Activated CD8-positive, alpha-beta memory T cell treated with anti-CD3 and anti-CD28 coated beads, Interleukin-2, amount 50 U/mL, for 24 hours (primary cell): Measurements from ENCODE around the gene XRCC3.
"Not testable (repeated sequence)": the region's sequence is repeated elsewhere in the genome, so short reads cannot be mapped to it uniquely, and the experiment has no call there.

Experiments used
- DNase-seq: peaks from one replicate; pipeline ENCODE4 v3.0.0-alpha.2; 2020; ENCODE audit errors: extremely low read depth

The XRCC3 gene

GRCh38 chr14:103693515-103693914 lies 21.7 kb downstream of the XRCC3 start:
- DNase-seq, result no peak

DNA sequence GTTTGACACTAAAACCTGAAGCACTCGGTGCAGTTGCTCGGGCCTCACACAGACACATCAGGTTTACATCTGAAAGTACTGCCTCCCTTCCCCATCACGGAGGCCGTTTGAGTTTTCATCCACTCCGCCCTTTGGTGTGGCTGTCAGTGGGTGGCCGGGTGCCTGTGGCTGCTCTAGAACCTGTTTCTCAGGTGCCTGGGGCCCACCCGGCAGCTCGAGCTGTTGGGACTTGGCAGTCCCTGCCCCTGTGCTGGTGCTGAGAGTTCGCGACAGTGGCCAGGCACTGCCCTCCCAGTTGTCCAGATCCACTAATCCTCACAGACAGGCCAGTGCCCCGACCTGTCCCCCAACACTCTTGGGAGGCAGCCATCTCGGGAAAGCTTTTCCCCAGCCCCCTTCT lies 22.4 kb downstream of the XRCC3 start:
- no peak for DNase-seq

- no peak for DNase-seq
These were observed 23.1 kb downstream of the XRCC3 start for GRCh38 chr14:103692159-103692558.

GRCh38 chr14:103691655-103692054 lies 23.6 kb downstream of the XRCC3 start:
- not testable (repeated sequence) for DNase-seq

DNA sequence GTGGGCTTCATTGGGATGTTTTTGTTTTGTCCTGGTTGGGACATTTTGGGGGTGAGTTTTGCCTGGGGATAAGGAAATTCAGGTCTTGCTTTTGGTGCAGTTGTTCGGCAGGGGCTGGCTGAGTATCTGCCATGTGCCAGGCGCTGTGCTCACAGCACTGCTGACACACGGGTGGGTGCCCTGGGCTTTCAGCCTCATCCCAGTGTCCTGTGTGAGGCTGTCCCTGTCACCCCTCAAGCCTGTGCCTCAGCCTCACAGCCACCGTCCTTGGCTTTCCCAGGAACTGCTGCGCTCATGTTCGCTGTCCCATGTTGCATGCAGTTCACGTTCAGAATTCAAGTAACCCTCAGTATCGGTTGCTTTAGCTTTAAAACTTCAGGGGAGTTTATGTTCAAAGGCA lies 24.9 kb downstream of the XRCC3 start:
- no peak for DNase-seq

DNA sequence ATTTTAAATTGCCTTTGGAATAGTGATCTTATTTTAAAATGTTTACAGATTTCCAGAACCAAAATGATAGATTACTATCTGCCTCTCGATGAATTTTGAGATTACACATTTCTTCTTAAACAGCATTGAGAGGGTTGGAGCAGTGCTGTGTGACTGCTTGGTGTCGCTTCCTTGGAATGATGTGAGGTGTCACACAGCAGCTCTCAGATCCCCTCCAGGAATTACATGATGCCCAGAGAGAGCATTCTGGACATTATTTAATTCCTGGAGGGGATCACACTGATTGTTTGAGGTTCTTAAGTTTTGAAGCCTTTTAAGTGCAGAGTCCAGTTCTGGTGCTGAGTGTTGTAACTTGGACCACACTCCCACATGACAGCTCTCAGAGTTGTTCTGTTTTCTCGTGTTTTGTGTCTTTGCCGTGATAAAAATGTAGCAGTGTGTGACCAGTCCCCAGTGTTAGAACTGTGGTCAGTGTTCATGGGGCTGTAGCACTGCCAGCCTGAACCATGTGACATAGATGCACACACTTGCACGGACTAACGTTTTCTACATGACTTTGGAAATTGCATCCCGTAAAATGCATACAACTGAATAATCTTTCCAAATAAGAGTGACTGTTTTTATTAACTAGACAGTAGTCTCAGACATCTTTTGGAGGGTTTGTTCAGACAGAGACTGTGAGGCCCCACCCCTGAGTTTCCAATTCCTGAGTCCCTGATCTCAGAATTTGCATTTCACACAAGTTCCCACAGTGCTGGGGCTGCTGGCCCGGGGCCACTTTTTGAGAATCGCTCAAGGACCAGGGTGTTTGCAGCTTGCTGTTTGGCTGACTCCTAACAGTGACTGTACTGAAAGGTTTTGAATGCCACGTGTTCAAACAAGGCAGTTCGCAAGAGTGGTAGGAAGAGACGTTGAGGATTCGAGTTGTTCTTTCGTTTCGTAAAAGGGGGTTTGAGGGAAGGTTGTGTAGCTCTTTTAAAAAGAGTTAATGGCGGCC lies 26.0 kb downstream of the XRCC3 start:
- no peak for DNase-seq

GRCh38 chr14:103688441-103688840 lies 26.8 kb downstream of the XRCC3 start:
- DNase-seq, result no peak

DNA sequence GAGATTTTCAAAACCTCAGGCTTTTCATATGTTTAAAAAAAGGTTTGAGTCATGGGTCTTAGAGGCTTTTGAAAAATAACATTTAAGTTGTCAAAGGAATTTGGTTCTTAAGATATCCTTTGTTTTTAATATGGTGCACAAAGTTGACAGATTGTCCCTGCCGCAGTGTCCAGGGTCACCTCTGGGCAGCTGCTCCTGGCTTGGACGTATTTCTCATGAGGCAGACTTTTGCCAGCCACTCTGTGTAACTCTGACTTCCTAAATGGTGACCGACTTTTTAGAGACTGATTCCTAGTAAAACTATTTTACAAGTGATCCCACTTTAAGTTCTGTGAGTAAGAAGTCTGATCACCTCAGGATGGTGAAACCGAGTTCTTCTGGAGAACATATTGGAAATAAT lies 27.5 kb downstream of the XRCC3 start:
- no peak for DNase-seq

- no peak for DNase-seq
These were observed 28.3 kb downstream of the XRCC3 start for GRCh38 chr14:103686831-103687485.

GRCh38 chr14:103685276-103686211 lies 29.7 kb downstream of the XRCC3 start:
- no peak for DNase-seq

DNA sequence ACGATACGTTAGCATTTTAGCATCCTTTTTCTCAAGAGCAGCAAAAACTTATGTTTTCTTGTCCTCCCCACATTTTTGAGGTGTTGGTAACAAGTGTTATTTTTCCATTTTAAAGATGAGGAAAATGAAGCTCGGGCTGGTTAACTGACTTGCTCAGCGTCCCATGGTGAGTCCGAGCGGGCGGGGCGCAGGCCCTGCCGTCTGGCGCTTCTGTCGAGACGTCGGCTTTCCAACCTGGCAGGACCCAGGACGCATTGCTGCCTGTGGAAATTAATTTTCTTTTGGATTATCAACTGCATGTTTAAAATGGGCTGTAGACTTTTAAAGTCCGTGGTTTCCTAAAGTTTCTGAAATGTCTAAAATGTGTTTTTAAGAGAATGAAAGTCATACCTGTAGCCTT lies 30.4 kb downstream of the XRCC3 start:
- DNase-seq, result no peak

DNA sequence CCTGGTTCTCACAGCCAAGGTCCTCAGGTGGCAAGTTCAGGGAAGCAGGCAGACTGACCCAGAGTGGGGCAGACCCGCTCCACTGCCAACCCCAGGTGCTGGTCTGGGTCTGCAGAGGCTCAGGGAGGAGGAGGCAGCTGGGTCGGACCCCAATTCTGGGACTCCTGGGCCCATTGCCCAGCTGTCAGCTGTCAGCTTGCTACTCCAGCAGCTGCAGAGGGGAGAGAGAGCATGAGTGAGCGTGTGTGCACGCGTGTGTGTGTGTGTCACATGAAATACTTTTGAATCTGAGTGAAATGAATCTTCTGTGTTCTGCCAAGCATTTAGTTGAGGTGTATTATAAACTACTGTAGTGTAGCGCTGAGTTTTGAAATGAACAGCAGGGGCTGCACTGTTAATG lies 30.8 kb downstream of the XRCC3 start:
- DNase-seq, result no peak

GRCh38 chr14:103683139-103683538 lies 32.1 kb downstream of the XRCC3 start:
- no peak for DNase-seq

- DNase-seq, result no peak
These were observed 34.6 kb downstream of the XRCC3 start for GRCh38 chr14:103680491-103681231.

- DNase-seq, result peak; percentile 9
These were observed 35.9 kb downstream of the XRCC3 start for GRCh38 chr14:103679351-103679750.

- DNase-seq, result no peak
These were observed 38.2 kb downstream of the XRCC3 start for GRCh38 chr14:103676881-103677675.

- DNase-seq, result no peak
These were observed 39.3 kb downstream of the XRCC3 start for GRCh38 chr14:103675957-103676356.

DNA sequence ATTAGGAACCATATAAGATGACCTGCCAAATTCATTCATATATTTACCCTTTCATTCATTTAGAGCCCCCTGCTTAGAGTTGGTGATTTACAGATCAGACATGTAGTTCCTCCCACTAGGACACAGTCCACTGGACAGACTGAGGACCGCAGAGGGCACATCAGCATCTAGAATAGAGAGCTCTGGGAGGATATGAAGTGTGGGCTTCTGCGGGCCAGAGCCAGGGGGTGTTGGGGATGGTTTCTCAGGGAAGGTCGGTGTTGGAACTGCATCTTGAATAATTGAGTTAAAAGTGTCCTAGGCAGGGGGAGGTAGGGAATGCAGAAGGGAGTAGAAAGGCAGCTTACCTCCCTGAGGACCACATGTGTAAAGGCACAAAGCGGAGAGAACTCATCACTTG lies 43.3 kb downstream of the XRCC3 start:
- no peak for DNase-seq

DNA sequence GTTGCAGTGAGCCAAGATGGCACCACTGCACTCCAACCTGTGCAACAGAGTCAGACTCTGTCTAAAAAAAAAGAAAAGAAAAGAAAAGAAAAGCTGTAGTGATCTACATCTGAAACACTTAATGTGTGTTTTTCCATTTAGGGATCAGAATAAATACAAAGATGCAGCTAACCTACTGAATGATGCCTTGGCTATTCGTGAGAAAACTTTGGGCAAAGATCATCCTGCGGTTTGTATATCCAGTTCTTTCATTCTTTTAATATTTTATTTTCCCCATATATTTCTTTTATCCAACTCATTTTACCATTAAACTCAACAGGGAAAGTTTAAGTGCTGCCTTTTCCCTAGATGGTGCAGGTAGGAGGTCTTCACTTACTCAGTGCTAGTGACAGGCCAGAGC lies 45.9 kb downstream of the XRCC3 start:
- no peak for DNase-seq

GRCh38 chr14:103668117-103668516 lies 47.1 kb downstream of the XRCC3 start:
- no peak for DNase-seq
